ENCODE results near the gene TM4SF4. TPM values are rescaled to one million over a fixed set of nuclear protein-coding genes. Genes with fewer than 3 reads are reported as not detected.

TM4SF4 gene
- total RNA-seq, 4 donors from 2014 or later = 0.24 to 0.65 TPM; not detected in 2

GRCh38 chr3:149452036-149452435 lies 22.5 kb upstream of the TM4SF4 start:
- TF ChIP-seq CTCF (IDR thresholded peaks at IDR 0.05) = no peak
- DNase-seq (ENCODE audit: low spot score) = no peak
- no peak for ATAC-seq (ENCODE audit: low FRiP score)

DNA sequence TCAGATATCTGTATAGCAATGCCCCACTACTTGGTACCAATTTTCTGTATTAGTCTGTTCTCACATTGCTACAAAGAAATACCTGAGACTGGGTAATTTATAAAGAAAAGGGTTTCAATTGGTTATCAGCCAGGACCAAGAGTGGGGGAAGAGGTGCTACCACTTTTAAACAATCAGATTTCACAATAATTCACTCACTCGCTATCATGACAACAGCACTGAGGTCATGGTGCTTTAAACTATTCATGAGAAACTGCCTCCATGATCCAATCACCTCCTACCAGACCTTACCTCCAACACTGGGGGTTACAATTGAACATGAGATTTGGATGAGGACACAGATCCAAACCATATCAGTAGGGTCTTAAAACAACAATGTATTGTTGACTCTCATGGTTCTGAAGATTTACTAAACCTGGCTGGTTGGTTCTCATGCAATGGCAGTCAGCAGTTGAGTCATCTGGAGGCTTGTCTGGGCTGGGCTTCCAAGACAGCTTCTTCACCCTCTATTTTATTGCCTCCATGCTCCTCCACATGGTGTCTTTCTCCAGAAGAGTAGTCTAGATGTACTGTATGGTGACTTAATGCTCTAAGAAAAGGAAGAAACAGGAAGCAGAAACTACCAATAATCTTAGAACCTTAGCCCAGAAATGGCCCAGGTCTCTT lies 21.2 kb upstream of the TM4SF4 start:
- ATAC-seq (ENCODE audit: low FRiP score) = no peak
- DNase-seq (ENCODE audit: low spot score) = no peak
- TF ChIP-seq CTCF (IDR thresholded peaks at IDR 0.05) = no peak

- DNase-seq (ENCODE audit: low spot score) = no peak
- TF ChIP-seq CTCF (IDR thresholded peaks at IDR 0.05) = no peak
- peak; percentile 84 for ATAC-seq (ENCODE audit: low FRiP score)
These were observed 19.8 kb upstream of the TM4SF4 start for GRCh38 chr3:149454746-149455145.

- ATAC-seq (ENCODE audit: low FRiP score) (no peak), DNase-seq (ENCODE audit: low spot score) (no peak)
- TF ChIP-seq CTCF (IDR thresholded peaks at IDR 0.05) = no peak
These were observed 19.1 kb upstream of the TM4SF4 start for GRCh38 chr3:149455366-149455765.

GRCh38 chr3:149455989-149456388 lies 18.5 kb upstream of the TM4SF4 start:
- DNase-seq (ENCODE audit: low spot score) (no peak), ATAC-seq (ENCODE audit: low FRiP score) (no peak)
- TF ChIP-seq CTCF (IDR thresholded peaks at IDR 0.05) = no peak

DNA sequence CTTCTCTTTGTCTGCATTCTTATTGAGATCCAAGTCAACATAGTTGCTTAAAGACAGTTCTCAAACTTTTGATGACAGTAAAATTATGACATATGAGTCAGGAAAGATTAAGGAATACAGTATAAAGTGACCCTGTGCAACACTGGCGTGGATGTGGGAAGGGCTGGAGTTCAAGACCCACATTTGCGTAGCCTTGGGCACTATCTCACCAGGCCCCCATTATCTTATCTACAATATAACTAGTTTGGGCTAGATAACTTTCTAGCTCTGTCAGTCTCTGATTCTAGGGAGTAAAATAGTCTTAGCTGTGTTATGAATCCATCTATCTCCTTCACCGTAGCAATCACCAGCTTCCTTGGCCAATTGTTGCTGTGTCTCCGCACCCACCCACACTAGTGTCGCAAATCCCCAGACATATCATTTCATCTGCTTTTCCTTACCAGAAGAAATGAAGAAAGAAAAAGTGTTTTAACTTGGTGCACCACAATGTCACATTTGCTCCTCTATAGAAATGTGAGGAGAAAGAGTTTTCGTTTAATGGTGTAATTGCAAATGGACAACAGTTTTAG lies 14.9 kb upstream of the TM4SF4 start:
- no peak for TF ChIP-seq CTCF (IDR thresholded peaks at IDR 0.05)
- ATAC-seq (ENCODE audit: low FRiP score) (no peak), DNase-seq (ENCODE audit: low spot score) (no peak)

GRCh38 chr3:149460117-149460516 lies 14.4 kb upstream of the TM4SF4 start:
- ATAC-seq (ENCODE audit: low FRiP score) (no peak), DNase-seq (ENCODE audit: low spot score) (no peak)
- no peak for TF ChIP-seq CTCF (IDR thresholded peaks at IDR 0.05)
